H9 (cell line): ENCODE measurements around the gene SYTL5. TPM values are rescaled to one million over a fixed set of nuclear protein-coding genes. Genes with fewer than 3 reads are reported as not detected.

ENCODE experiments used
- DNase-seq: peaks from one replicate; pipeline ENCODE4 v3.0.0-alpha.2; 2017
- H2AFZ ChIP-seq: one replicate; pipeline ENCODE4 v1.6.1; 2013; ENCODE audit warnings: mild to moderate bottlenecking, low read length, control low read depth, moderate library complexity
- H2AK5ac ChIP-seq: 2 replicates; pipeline ENCODE4 v1.6.1; 2013; ENCODE audit warnings: low read length, control low read depth, mixed read lengths; ENCODE audit not compliant: insufficient read length
- H2BK120ac ChIP-seq: one replicate; pipeline ENCODE4 v1.6.1; 2013; ENCODE audit warnings: low read depth, mild to moderate bottlenecking, low read length, control low read depth, inconsistent platforms; ENCODE audit not compliant: poor library complexity, severe bottlenecking
- H2BK12ac ChIP-seq: 2 replicates; pipeline ENCODE4 v1.6.1; 2013; ENCODE audit warnings: low read length, control low read depth, mixed read lengths, low read depth; ENCODE audit not compliant: insufficient read length
- H2BK15ac ChIP-seq: 2 replicates; pipeline ENCODE4 v1.6.1; 2013; ENCODE audit warnings: low read depth, low read length, control low read depth
- H2BK20ac ChIP-seq: one replicate; pipeline ENCODE4 v1.6.1; 2013; ENCODE audit warnings: low read depth, mild to moderate bottlenecking, low read length, control low read depth, inconsistent platforms; ENCODE audit not compliant: poor library complexity, severe bottlenecking
- H2BK5ac ChIP-seq: 2 replicates; pipeline ENCODE4 v1.6.1; 2013; ENCODE audit warnings: low read length, control low read depth, mixed read lengths; ENCODE audit not compliant: insufficient read length
- H3K14ac ChIP-seq: 2 replicates; pipeline ENCODE4 v1.6.1; 2013; ENCODE audit warnings: low read length, control low read depth; ENCODE audit not compliant: insufficient read depth
- H3K18ac ChIP-seq: 2 replicates; pipeline ENCODE4 v1.6.1; 2013; ENCODE audit warnings: low read depth, mild to moderate bottlenecking, mixed read lengths, low read length, control low read depth; ENCODE audit not compliant: insufficient read length
- H3K23ac ChIP-seq: 2 replicates; pipeline ENCODE4 v1.6.1; 2013; ENCODE audit warnings: low read length, control low read depth, mixed read lengths, low read depth; ENCODE audit not compliant: insufficient read length
- H3K23me2 ChIP-seq: 2 replicates; pipeline ENCODE4 v1.6.1; 2013; ENCODE audit warnings: low read depth, mild to moderate bottlenecking, mixed read lengths, low read length, control low read depth; ENCODE audit not compliant: insufficient read length, poor library complexity, severe bottlenecking
- H3K27ac ChIP-seq: 2 replicates; pipeline ENCODE4 v1.5.1; 2013; ENCODE audit warnings: low read length, control low read depth, mixed read lengths, low read depth; ENCODE audit not compliant: insufficient read length
- H3K27me3 ChIP-seq: 2 replicates; pipeline ENCODE4 v1.6.1; 2013; ENCODE audit warnings: low read length, control low read depth, inconsistent platforms; ENCODE audit not compliant: insufficient read depth
- H3K4ac ChIP-seq: 2 replicates; pipeline ENCODE4 v1.6.1; 2013; ENCODE audit warnings: low read depth, mild to moderate bottlenecking, control low read depth, inconsistent platforms, low read length, moderate library complexity
- H3K4me1 ChIP-seq: 2 replicates; pipeline ENCODE4 v1.6.1; 2013; ENCODE audit warnings: low read length, control low read depth, inconsistent platforms; ENCODE audit not compliant: insufficient read depth
- H3K4me2 ChIP-seq: 2 replicates; pipeline ENCODE4 v1.6.1; 2013; ENCODE audit warnings: low read length, control low read depth, mixed read lengths; ENCODE audit not compliant: insufficient read length, insufficient read depth
- H3K56ac ChIP-seq: 2 replicates; pipeline ENCODE4 v1.6.1; 2013; ENCODE audit warnings: low read depth, mild to moderate bottlenecking, mixed read lengths, low read length, control low read depth; ENCODE audit not compliant: insufficient read length
- H3K79me1 ChIP-seq: 2 replicates; pipeline ENCODE4 v1.6.1; 2013; ENCODE audit warnings: low read depth, mild to moderate bottlenecking, moderate library complexity, low read length, control low read depth, inconsistent platforms; ENCODE audit not compliant: insufficient read depth, poor library complexity, severe bottlenecking
- H3K79me2 ChIP-seq: 2 replicates; pipeline ENCODE4 v1.6.1; 2013; ENCODE audit warnings: low read length, control low read depth, inconsistent platforms; ENCODE audit not compliant: insufficient read depth
- H3K9ac ChIP-seq: 2 replicates; pipeline ENCODE4 v1.6.1; 2013; ENCODE audit warnings: low read length, control low read depth, mixed read lengths; ENCODE audit not compliant: insufficient read length; ENCODE audit errors: extremely low read depth
- H3K9me3 ChIP-seq: one replicate; pipeline ENCODE4 v1.6.1; 2013; ENCODE audit warnings: low read depth, low read length, inconsistent platforms; ENCODE audit not compliant: control insufficient read depth
- H3T11ph ChIP-seq: one replicate; pipeline ENCODE4 v1.6.1; 2013; ENCODE audit warnings: mild to moderate bottlenecking, low read length, control low read depth, inconsistent platforms
- H4K20me1 ChIP-seq: one replicate; pipeline ENCODE4 v1.6.1; 2013; ENCODE audit not compliant: control insufficient read depth, insufficient read length, insufficient read depth
- H4K5ac ChIP-seq: 2 replicates; pipeline ENCODE4 v1.6.1; 2013; ENCODE audit warnings: low read depth, mild to moderate bottlenecking, mixed read lengths, low read length, control low read depth; ENCODE audit not compliant: insufficient read length
- H4K8ac ChIP-seq: replicated peaks from 2 replicates; pipeline ENCODE4 v1.6.1; 2013; ENCODE audit warnings: low read length, control low read depth, mixed read lengths, low read depth; ENCODE audit not compliant: insufficient read length
- H4K91ac ChIP-seq: 2 replicates; pipeline ENCODE4 v1.6.1; 2013; ENCODE audit warnings: low read depth, mild to moderate bottlenecking, moderate library complexity, mixed read lengths, low read length, control low read depth; ENCODE audit not compliant: insufficient read length
- H3K27ac Mint-ChIP-seq, 3 experiments: 2 replicates in 2 of 3; 3 replicates in 1 of 3; pipeline ENCODE4 v1.8.0; 2020 to 2021; ENCODE audit warnings: mixed read lengths in 3 of 3, mild to moderate bottlenecking in 1 of 3, moderate library complexity in 1 of 3
- H3K27me3 Mint-ChIP-seq: 2 replicates; pipeline ENCODE4 v1.8.0; 2021; ENCODE audit warnings: low read depth, mild to moderate bottlenecking, moderate library complexity, mixed read lengths
- H3K36me3 Mint-ChIP-seq, 3 experiments: 2 replicates in 2 of 3; 3 replicates in 1 of 3; pipeline ENCODE4 v1.8.0; 2020 to 2021; ENCODE audit warnings: low read depth in 3 of 3, mixed read lengths in 3 of 3; ENCODE audit not compliant: insufficient read depth in 1 of 3
- H3K4me1 Mint-ChIP-seq, 2 experiments: 2 replicates each; pipeline ENCODE4 v1.8.0; 2020; ENCODE audit warnings: mixed read lengths in 2 of 2
- H3K4me3 Mint-ChIP-seq, 2 experiments: 2 replicates in 1 of 2; 3 replicates in 1 of 2; pipeline ENCODE4 v1.8.0; 2020 to 2021; ENCODE audit warnings: mild to moderate bottlenecking in 2 of 2, mixed read lengths in 2 of 2, moderate library complexity in 1 of 2
- H3K9me3 Mint-ChIP-seq, 2 experiments: 2 replicates in 1 of 2; 3 replicates in 1 of 2; pipeline ENCODE4 v1.8.0; 2020; ENCODE audit warnings: mild to moderate bottlenecking in 2 of 2, mixed read lengths in 2 of 2, moderate library complexity in 1 of 2
- WGBS: extraction: QIAGEN DNeasy Blood & Tissue Kit; methylation state at CpG from one replicate; pipeline ENCODE4 v1.1.7; 2013; ENCODE audit warnings: missing lambda C conversion rate, low lambda C conversion rate, mixed read lengths; ENCODE audit not compliant: insufficient read length; ENCODE audit errors: extremely low coverage; 5-methylcytosine and 5-hydroxymethylcytosine counted together
- total RNA-seq: library from RNA; stranded (reverse); gene quantifications from 2 replicates; pipeline ENCODE4 v1.2.1, GENCODE V29; 2021
- TF ChIP-seq, protein P1 (sequence below): fragments of 200-600 bp; sonication (generic); conservative IDR thresholded peaks from 3 replicates; pipeline ENCODE4 v1.8.0; 2021; ENCODE audit warnings: antibody characterized with exemption, mild to moderate bottlenecking

The SYTL5 gene
- total RNA-seq, 1 experiment from 2014 or later = 0.15 TPM

DNA sequence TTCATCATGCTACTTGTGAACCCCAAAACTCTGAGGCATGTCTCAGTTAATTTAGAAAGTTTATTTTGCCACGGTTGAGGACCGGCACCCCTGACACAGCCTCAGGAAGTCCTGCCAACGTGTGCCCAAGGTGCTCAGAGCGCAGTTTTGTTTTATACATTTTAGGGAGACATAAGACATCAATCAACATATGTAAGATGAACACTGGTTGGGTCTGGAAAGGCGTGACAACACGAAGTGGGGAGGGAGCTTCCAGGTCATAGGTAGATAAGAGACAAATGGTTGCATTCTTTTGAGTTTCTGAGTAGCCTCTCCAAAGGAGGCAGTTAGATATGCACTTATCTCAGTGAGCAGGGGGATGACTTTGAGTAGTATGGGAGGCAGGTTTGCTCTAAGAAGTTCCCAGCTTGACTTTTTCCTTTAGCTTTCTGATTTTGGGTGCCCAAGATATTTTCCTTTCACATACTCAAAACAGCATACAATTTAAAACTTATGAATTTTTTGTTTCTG lies 98.9 kb downstream of the SYTL5 start:
- Histone ChIP-seq H3K56ac (no peak overlapping the region), H2AK5ac (no peak overlapping the region), H3K23me2 (no peaks in the 10 kb centered on the region), H2AFZ (no peak overlapping the region), H2BK12ac (no peak overlapping the region), H2BK15ac (no peak overlapping the region), H3K79me1 (no peaks in the 10 kb centered on the region), H4K91ac (no peak overlapping the region), H3K9me3 (no peaks in the 10 kb centered on the region), H3K23ac (no peak overlapping the region), H4K5ac (no peak overlapping the region), H2BK20ac (no peak overlapping the region), H3K18ac (no peak overlapping the region), H3K4ac (no peak overlapping the region), H2BK5ac (no peak overlapping the region), H3K9ac (no peak overlapping the region), H3K79me2 (no peaks in the 10 kb centered on the region), H3K14ac (no peak overlapping the region), H4K8ac (no peak overlapping the region), H3K27me3 (no peaks in the 10 kb centered on the region), H3K4me2 (no peak overlapping the region), H3K4me1 (no peaks in the 10 kb centered on the region), H4K20me1 (no peaks in the 10 kb centered on the region), H3T11ph (no peak overlapping the region), H3K27ac (no peak overlapping the region), H2BK120ac (no peak overlapping the region)
- peaks cover 65 to 72% of the 10 kb centered on the region in 2 experiments for H3K9me3 Mint-ChIP-seq
- DNase-seq = no peak
- TF ChIP-seq, protein P1, sequence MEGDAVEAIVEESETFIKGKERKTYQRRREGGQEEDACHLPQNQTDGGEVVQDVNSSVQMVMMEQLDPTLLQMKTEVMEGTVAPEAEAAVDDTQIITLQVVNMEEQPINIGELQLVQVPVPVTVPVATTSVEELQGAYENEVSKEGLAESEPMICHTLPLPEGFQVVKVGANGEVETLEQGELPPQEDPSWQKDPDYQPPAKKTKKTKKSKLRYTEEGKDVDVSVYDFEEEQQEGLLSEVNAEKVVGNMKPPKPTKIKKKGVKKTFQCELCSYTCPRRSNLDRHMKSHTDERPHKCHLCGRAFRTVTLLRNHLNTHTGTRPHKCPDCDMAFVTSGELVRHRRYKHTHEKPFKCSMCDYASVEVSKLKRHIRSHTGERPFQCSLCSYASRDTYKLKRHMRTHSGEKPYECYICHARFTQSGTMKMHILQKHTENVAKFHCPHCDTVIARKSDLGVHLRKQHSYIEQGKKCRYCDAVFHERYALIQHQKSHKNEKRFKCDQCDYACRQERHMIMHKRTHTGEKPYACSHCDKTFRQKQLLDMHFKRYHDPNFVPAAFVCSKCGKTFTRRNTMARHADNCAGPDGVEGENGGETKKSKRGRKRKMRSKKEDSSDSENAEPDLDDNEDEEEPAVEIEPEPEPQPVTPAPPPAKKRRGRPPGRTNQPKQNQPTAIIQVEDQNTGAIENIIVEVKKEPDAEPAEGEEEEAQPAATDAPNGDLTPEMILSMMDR = no peak
- no peak overlapping the region for H3K27ac Mint-ChIP-seq
- no peak overlapping the region for H3K4me3 Mint-ChIP-seq
- H3K27me3 Mint-ChIP-seq = no peaks in the 10 kb centered on the region
- H3K4me1 Mint-ChIP-seq = peaks cover 3% of the 10 kb centered on the region in 2 experiments; a peak in 2 of 4 replicates
- WGBS = no CpG with 5 or more reads among the region's 6 CpGs
- peaks cover 0 to 3% (median 0%) of the 10 kb centered on the region in 3 experiments; a peak in 1 of 7 replicates for H3K36me3 Mint-ChIP-seq
